HepG2 (cell line): Measurements from ENCODE around the gene FXN. TPM values are rescaled to one million over a fixed set of nuclear protein-coding genes. Genes with fewer than 3 reads are reported as not detected.

Source experiments
- ATAC-seq: fragments of 200-7000 bp; cut with Tn5 transposase; 3 replicates; pipeline ENCODE4 v1.9.1; 2020; ENCODE audit warnings: mild to moderate bottlenecking, moderate library complexity
- BruUV-seq: library from RNA; stranded (reverse); fragments of 400-500 nt; replicated peaks from 2 replicates; lab custom pipeline; 2021; lab: Mats Ljungman, UMichigan
- CTCF ChIA-PET: fragments of 300-600 bp; formaldehyde crosslinking; extraction: SDS; loops from one replicate; lab custom pipeline; 2021; ENCODE audit warnings: low total read pairs, inconsistent platforms, low intra/inter-chr PET ratio; lab: Yijun Ruan, JAX
- POLR2A ChIA-PET: fragments of 350-600 bp; sonication (Branson Sonifier 250); formaldehyde crosslinking; loops from one replicate; lab custom pipeline; 2020; ENCODE audit warnings: antibody characterized with exemption, inconsistent platforms; lab: Yijun Ruan, JAX
- DNase-seq: peaks from one replicate; pipeline ENCODE4 v3.0.0-alpha.2; 2015; ENCODE audit warnings: low spot score
- FAIRE-seq: peaks from 3 replicates; lab custom pipeline; 2011; peaks lifted over from hg19 to GRCh38; lab: Jason Lieb, UNC
- H2AFZ ChIP-seq: one replicate; pipeline ENCODE4 v1.6.1; 2011; ENCODE audit warnings: low read length, inconsistent platforms
- H3K27ac ChIP-seq: fragments of 300-600 bp; 3 replicates; pipeline ENCODE4 v1.8.0; 2011; ENCODE audit warnings: mixed run types, mild to moderate bottlenecking, mixed read lengths, low read length, inconsistent platforms; ENCODE audit not compliant: insufficient read depth; ENCODE audit errors: extremely low read length
- H3K27me3 ChIP-seq, 2 experiments: fragments of 200-600 bp in 1 of 2; 2 replicates in 1 of 2; 3 replicates in 1 of 2; pipeline versions ENCODE4 v1.6.0 to v1.8.0; 2011; ENCODE audit warnings: low read length in 2 of 2, mild to moderate bottlenecking in 2 of 2, moderate library complexity in 2 of 2, inconsistent platforms in 1 of 2; ENCODE audit not compliant: insufficient read depth in 2 of 2, control insufficient read depth in 1 of 2
- H3K36me3 ChIP-seq, 2 experiments: fragments of 200-600 bp in 1 of 2; replicated peaks in 1 of 2; 2 replicates in 1 of 2; 3 replicates in 1 of 2; pipeline versions ENCODE4 v1.5.1 to v1.8.0; 2011; ENCODE audit warnings: low read length in 2 of 2, inconsistent platforms in 1 of 2; ENCODE audit not compliant: insufficient read depth in 2 of 2, control insufficient read depth in 1 of 2
- H3K4me1 ChIP-seq: 2 replicates; pipeline ENCODE4 v1.5.1; 2012; ENCODE audit warnings: low read length, inconsistent platforms; ENCODE audit not compliant: insufficient read depth
- H3K4me2 ChIP-seq: 2 replicates; pipeline ENCODE4 v1.6.0; 2011; ENCODE audit warnings: low read depth, low read length, inconsistent platforms
- H3K4me3 ChIP-seq, 3 experiments: fragments of 200-600 bp in 1 of 3; sonication (generic), shearing (Covaris generic) in 1 of 3; replicated peaks in 1 of 3; 2 replicates each; pipeline ENCODE4 v1.5.1; 2011 to 2016; ENCODE audit warnings: low read length in 3 of 3, inconsistent platforms in 2 of 3, low read depth in 2 of 3, mild to moderate bottlenecking in 2 of 3, control low read depth in 1 of 3, mixed read lengths in 1 of 3; ENCODE audit not compliant: insufficient read depth in 1 of 3
- H3K79me2 ChIP-seq: one replicate; pipeline ENCODE4 v1.6.1; 2011; ENCODE audit warnings: low read length, inconsistent platforms; ENCODE audit not compliant: insufficient read depth
- H3K9ac ChIP-seq: 2 replicates; pipeline ENCODE4 v1.6.0; 2011; ENCODE audit warnings: mild to moderate bottlenecking, low read depth, low read length, inconsistent platforms; ENCODE audit not compliant: insufficient read depth
- H3K9me3 ChIP-seq: 2 replicates; pipeline ENCODE4 v1.5.1; 2012; ENCODE audit warnings: mild to moderate bottlenecking, low read length
- H4K20me1 ChIP-seq: 2 replicates; pipeline ENCODE4 v1.6.0; 2011; ENCODE audit warnings: inconsistent platforms, mild to moderate bottlenecking, low read length, moderate library complexity; ENCODE audit not compliant: insufficient read depth
- TBL1XR1 ChIP-seq: fragments of 150-350 bp; IDR thresholded peaks from 2 replicates; pipeline ENCODE4 v1.6.1; 2014; ENCODE audit warnings: borderline replicate concordance, low read length; ENCODE audit not compliant: partially characterized antibody
- ZNF354B ChIP-seq: sonication (generic); formaldehyde crosslinking; IDR thresholded peaks from 2 replicates; pipeline ENCODE4 v1.8.0; 2022; ENCODE audit warnings: mild to moderate bottlenecking, missing genetic modification reagents
- ZNF501 ChIP-seq: sonication (generic); formaldehyde crosslinking; IDR thresholded peaks from 2 replicates; pipeline ENCODE4 v1.5.1; 2020; ENCODE audit warnings: mild to moderate bottlenecking, moderate library complexity, missing genetic modification reagents
- ZNF816 ChIP-seq: sonication (generic); formaldehyde crosslinking; IDR thresholded peaks from 2 replicates; pipeline ENCODE4 v1.8.0; 2022; ENCODE audit warnings: missing genetic modification reagents, mild to moderate bottlenecking, borderline replicate concordance
- ZSCAN12 ChIP-seq: sonication (generic); formaldehyde crosslinking; IDR thresholded peaks from 2 replicates; pipeline ENCODE4 v1.9.0; 2021; ENCODE audit warnings: mild to moderate bottlenecking, missing genetic modification reagents
- WGBS: methylation state at CpG from one replicate; pipeline ENCODE4 v1.1.6; 2017; ENCODE audit warnings: low lambda C conversion rate; 5-methylcytosine and 5-hydroxymethylcytosine counted together
- in situ Hi-C: cut with HindIII; loops from 2 replicates; pipeline ENCODE4 v1.10.0; 2017; ENCODE audit warnings: low pct_unique_long_range_greater_than_20kb; ENCODE audit not compliant: extremely low pct_ligation_motif_present
- intact Hi-C: fragments of 100-400 bp; cut with micrococcal nuclease; formaldehyde crosslinking; loops from one replicate; pipeline ENCODE4 v1.10.0; 2022; ENCODE audit not compliant: unreplicated experiment
- polyA plus RNA-seq, 8 experiments: library from polyadenylated mRNA; depleted of rRNA in 3 of 8; stranded (reverse) in 7 of 8; unstranded in 1 of 8; fragments of >200 nt; fragmentation: Illumina TruSeq in 4 of 8; extraction: Trizol in 4 of 8; gene quantifications; 2 replicates each; pipeline versions ENCODE4 v1.2.1 to v1.2.3, GENCODE V29; 2011 to 2016; ENCODE audit warnings: low read depth in 4 of 8, missing spikeins in 1 of 8, mixed read lengths in 1 of 8; ENCODE audit not compliant: insufficient read depth in 1 of 8
- total RNA-seq, 5 experiments: library from RNA; depleted of rRNA; stranded (reverse); fragments of >200 nt; fragmentation: Illumina TruSeq; extraction: Trizol; gene quantifications; 2 replicates each; pipeline ENCODE4 v1.2.3, GENCODE V29; 2016; ENCODE audit warnings: low read depth in 1 of 5
- TF ChIP-seq, protein P1 (sequence below): IDR thresholded peaks from 2 replicates; pipeline ENCODE4 v1.6.1; 2016; ENCODE audit warnings: missing genetic modification reagents, missing compliant biosample characterization
- TF ChIP-seq, protein P2 (sequence below): IDR thresholded peaks from 2 replicates; pipeline ENCODE4 v1.6.1; 2018; ENCODE audit warnings: missing genetic modification reagents, mild to moderate bottlenecking, missing compliant biosample characterization
- TF ChIP-seq, protein P3 (sequence below): conservative IDR thresholded peaks from 2 replicates; pipeline ENCODE4 v1.6.1; 2018; ENCODE audit warnings: missing genetic modification reagents
- TF ChIP-seq, protein P4 (sequence below), 2 experiments: sonication (generic) in 1 of 2; formaldehyde crosslinking in 1 of 2; IDR thresholded peaks; 2 replicates each; pipeline versions ENCODE4 v1.4.0 to v1.6.1; 2016 to 2020; ENCODE audit warnings: borderline replicate concordance in 1 of 2, low read depth in 1 of 2, mild to moderate bottlenecking in 1 of 2, missing genetic modification reagents in 1 of 2

FXN gene
- total and polyA plus RNA-seq, 2 of the 13 experiments (the other 11 are each of a cell fraction or from before 2014, with no cell fraction given): 24.1 to 26.0 TPM

DNA sequence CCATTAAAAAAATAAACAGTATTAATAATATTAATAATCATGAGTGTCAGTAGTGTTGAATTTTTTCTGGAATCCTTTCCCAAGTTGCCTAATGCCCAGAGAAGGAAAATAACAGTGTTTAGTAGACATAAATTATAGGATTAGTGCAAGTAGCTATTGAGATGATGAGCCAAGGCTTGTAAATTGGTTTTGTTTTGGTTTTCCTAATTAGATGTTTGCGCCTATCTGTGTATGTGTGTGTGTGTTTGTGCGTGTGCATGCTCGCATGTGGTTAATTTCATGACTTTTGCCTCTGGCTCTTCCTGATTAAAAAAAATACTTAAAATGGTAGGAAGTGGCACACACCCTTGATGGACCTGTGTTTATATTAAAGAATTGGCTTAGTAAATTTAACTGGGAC, 55.4 kb downstream of the FXN start:
- H2AFZ ChIP-seq: no peak overlapping the region
- in situ Hi-C loops: no loop called here
- no peaks in the 10 kb centered on the region for H3K79me2 ChIP-seq
- no peak overlapping the region for H3K4me3 ChIP-seq
- BruUV-seq: no TSS peak
- WGBS: 100% methylated on average over 3 of the region's 3 CpGs
- no peaks in the 10 kb centered on the region for H3K36me3 ChIP-seq
- H3K9me3 ChIP-seq: no peaks in the 10 kb centered on the region
- no peaks in the 10 kb centered on the region for H4K20me1 ChIP-seq
- ChIA-PET CTCF (no interaction called here), POLR2A (no interaction called here)
- H3K27ac ChIP-seq: no peak overlapping the region
- no peak overlapping the region for H3K4me2 ChIP-seq
- H3K27me3 ChIP-seq: no peaks in the 10 kb centered on the region
- H3K9ac ChIP-seq: no peak overlapping the region
- intact Hi-C loops: no loop called here
- no peak for TF ChIP-seq ZSCAN12 (CRISPR knock-in tag)
- no peak for TF ChIP-seq ZNF354B (CRISPR knock-in tag)
- TF ChIP-seq ZNF816: no peak
- TF ChIP-seq, protein P1, sequence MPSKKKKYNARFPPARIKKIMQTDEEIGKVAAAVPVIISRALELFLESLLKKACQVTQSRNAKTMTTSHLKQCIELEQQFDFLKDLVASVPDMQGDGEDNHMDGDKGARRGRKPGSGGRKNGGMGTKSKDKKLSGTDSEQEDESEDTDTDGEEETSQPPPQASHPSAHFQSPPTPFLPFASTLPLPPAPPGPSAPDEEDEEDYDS (CRISPR knock-in tag): no peak
- TF ChIP-seq, protein P2, sequence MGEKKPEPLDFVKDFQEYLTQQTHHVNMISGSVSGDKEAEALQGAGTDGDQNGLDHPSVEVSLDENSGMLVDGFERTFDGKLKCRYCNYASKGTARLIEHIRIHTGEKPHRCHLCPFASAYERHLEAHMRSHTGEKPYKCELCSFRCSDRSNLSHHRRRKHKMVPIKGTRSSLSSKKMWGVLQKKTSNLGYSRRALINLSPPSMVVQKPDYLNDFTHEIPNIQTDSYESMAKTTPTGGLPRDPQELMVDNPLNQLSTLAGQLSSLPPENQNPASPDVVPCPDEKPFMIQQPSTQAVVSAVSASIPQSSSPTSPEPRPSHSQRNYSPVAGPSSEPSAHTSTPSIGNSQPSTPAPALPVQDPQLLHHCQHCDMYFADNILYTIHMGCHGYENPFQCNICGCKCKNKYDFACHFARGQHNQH (CRISPR knock-in tag): no peak
- ATAC-seq (no peak), DNase-seq (no peak), FAIRE-seq (no peak)
- peaks cover 44% of the 10 kb centered on the region for H3K4me1 ChIP-seq

DNA sequence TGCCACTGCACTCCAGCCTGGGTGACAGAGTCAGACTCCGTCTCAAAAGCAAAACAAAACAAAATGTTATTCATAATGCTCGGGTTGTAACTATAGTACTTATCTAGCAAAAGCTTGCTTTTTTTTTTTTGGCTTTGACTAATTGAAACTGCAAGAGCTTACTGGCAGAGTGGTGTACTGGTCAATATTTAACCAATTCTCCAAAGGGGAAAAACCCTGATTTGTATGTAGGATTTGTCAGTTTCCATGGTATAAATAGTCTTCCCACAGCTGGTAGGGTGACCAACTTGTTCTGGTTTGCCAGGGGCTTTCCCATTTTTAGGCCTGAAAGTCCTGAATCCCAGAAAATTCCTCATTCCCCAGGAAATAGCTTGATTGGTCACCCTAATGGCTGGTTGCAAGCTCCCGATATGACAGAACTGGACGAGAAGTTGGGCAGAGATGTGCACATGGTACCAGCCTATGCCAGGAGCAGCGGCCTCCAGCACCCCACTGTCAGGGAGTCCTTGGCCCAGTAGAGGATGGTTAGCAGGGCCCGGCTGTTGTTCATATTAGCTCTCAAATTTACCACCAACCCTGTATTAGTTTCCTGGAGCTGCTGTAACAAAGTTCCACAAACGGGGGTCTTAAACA, 58.0 kb downstream of the FXN start:
- intact Hi-C loops (no loop called here), in situ Hi-C loops (no loop called here)
- Histone ChIP-seq H3K27ac (no peak overlapping the region), H3K4me3 (no peak overlapping the region), H3K9me3 (no peaks in the 10 kb centered on the region), H3K27me3 (no peaks in the 10 kb centered on the region), H3K4me2 (no peak overlapping the region), H4K20me1 (no peaks in the 10 kb centered on the region), H2AFZ (no peak overlapping the region), H3K36me3 (no peaks in the 10 kb centered on the region), H3K9ac (no peak overlapping the region), H3K79me2 (no peaks in the 10 kb centered on the region), H3K4me1 (peaks cover 25% of the 10 kb centered on the region)
- BruUV-seq: no TSS peak
- ChIA-PET CTCF (no interaction called here), POLR2A (interaction anchor here (1.5 kb wide), 1 partner anchor 12 kb away, joined by 6 read pairs; no protein-coding TSS in a partner anchor)
- no peak for FAIRE-seq
- DNase-seq: no peak
- WGBS: 83% methylated on average over 7 of the region's 7 CpGs
- ATAC-seq: peak; percentile 57
- TF ChIP-seq, protein P3, sequence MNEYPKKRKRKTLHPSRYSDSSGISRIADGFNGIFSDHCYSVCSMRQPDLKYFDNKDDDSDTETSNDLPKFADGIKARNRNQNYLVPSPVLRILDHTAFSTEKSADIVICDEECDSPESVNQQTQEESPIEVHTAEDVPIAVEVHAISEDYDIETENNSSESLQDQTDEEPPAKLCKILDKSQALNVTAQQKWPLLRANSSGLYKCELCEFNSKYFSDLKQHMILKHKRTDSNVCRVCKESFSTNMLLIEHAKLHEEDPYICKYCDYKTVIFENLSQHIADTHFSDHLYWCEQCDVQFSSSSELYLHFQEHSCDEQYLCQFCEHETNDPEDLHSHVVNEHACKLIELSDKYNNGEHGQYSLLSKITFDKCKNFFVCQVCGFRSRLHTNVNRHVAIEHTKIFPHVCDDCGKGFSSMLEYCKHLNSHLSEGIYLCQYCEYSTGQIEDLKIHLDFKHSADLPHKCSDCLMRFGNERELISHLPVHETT (CRISPR knock-in tag): no peak
- 0 out of 2 replicates have a peak, but pooled peaks have one; percentile 9 for TF ChIP-seq ZNF501 (CRISPR knock-in tag)
- TF ChIP-seq, protein P4, sequence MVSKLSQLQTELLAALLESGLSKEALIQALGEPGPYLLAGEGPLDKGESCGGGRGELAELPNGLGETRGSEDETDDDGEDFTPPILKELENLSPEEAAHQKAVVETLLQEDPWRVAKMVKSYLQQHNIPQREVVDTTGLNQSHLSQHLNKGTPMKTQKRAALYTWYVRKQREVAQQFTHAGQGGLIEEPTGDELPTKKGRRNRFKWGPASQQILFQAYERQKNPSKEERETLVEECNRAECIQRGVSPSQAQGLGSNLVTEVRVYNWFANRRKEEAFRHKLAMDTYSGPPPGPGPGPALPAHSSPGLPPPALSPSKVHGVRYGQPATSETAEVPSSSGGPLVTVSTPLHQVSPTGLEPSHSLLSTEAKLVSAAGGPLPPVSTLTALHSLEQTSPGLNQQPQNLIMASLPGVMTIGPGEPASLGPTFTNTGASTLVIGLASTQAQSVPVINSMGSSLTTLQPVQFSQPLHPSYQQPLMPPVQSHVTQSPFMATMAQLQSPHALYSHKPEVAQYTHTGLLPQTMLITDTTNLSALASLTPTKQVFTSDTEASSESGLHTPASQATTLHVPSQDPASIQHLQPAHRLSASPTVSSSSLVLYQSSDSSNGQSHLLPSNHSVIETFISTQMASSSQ (IDR thresholded peaks at IDR 0.05; ENCODE audit: low read depth): peak; percentile 57; the same call in 1 of the 2 replicates
- TF ChIP-seq, protein P4 (CRISPR knock-in tag; IDR thresholded peaks at IDR 0.05; ENCODE audit: borderline replicate concordance): no peak
- no peak for TF ChIP-seq TBL1XR1
